GM12891 (cell line): ENCODE data around the gene CELF3. TPM values are rescaled to one million over a fixed set of nuclear protein-coding genes. Genes with fewer than 3 reads are reported as not detected.

ENCODE experiments used
- DNase-seq: peaks from one replicate; pipeline ENCODE4 v3.0.0; 2011; ENCODE audit warnings: low spot score; ENCODE audit not compliant: insufficient read length
- FAIRE-seq: peaks from 2 replicates; lab custom pipeline; 2011; peaks lifted over from hg19 to GRCh38; lab: Jason Lieb, UNC
- PAX5 ChIP-seq: IDR thresholded peaks from 2 replicates; pipeline ENCODE4 v1.6.1; 2011; ENCODE audit warnings: low read length, moderate library complexity, mild to moderate bottlenecking; ENCODE audit not compliant: insufficient read depth, severe bottlenecking
- POLR2A ChIP-seq: IDR thresholded peaks from 2 replicates; pipeline ENCODE4 v1.6.1; 2011; ENCODE audit warnings: low read depth, low read length, control low read depth
- POLR2AphosphoS5 ChIP-seq: IDR thresholded peaks from 2 replicates; pipeline ENCODE4 v1.6.1; 2011; ENCODE audit warnings: low read depth, low read length, control low read depth
- POU2F2 ChIP-seq: IDR thresholded peaks from 2 replicates; pipeline ENCODE4 v1.6.1; 2011; ENCODE audit warnings: low read depth, mild to moderate bottlenecking, control low read depth, low read length, moderate library complexity
- SPI1 ChIP-seq: IDR thresholded peaks from 2 replicates; pipeline ENCODE4 v1.6.1; 2011; ENCODE audit warnings: low read depth, low read length, control low read depth
- TAF1 ChIP-seq: IDR thresholded peaks from 2 replicates; pipeline ENCODE4 v1.6.1; 2011; ENCODE audit warnings: low read depth, low read length, control low read depth
- polyA plus RNA-seq: library from polyadenylated mRNA; unstranded; fragments of >200 nt; gene quantifications from one replicate; pipeline ENCODE4 v1.2.1, GENCODE V29; 2012; ENCODE audit warnings: low read depth, missing spikeins, inconsistent platforms; ENCODE audit not compliant: missing spikeins

The CELF3 gene
- polyA plus RNA-seq: not detected

GRCh38 chr1:151716771-151717631 lies at the start of gene CELF3:
CELF3 (minus strand) TSS chr1:151716803; CDS start chr1:151716020, 783 bp downstream.
- no peak for DNase-seq
- TF ChIP-seq SPI1 (no peak), PAX5 (no peak), TAF1 (no peak), POU2F2 (no peak), POLR2A (no peak), POLR2AphosphoS5 (no peak)
- FAIRE-seq: no peak

GRCh38 chr1:151763990-151764389 lies 47.4 kb upstream of the CELF3 start:
- FAIRE-seq (no peak), DNase-seq (no peak)
- TF ChIP-seq TAF1 (no peak), SPI1 (no peak), POU2F2 (no peak), POLR2A (no peak), POLR2AphosphoS5 (no peak), PAX5 (no peak)

- DNase-seq: peak; percentile 94
- FAIRE-seq: peak; percentile 89
Measured at GRCh38 chr1:151762941-151763921, 46.6 kb upstream of the CELF3 start, which contains the start of gene MRPL9. MRPL9 (minus strand) TSS chr1:151763496; CDS start chr1:151763479, 17 bp downstream.

GRCh38 chr1:151760597-151761385 lies 44.2 kb upstream of the CELF3 start:
- DNase-seq (no peak), FAIRE-seq (no peak)
- TF ChIP-seq TAF1: no peak
- TF ChIP-seq POLR2AphosphoS5: no peak
- TF ChIP-seq POLR2A: no peak
- no peak for TF ChIP-seq SPI1
- no peak for TF ChIP-seq PAX5
- TF ChIP-seq POU2F2: no peak

More at GRCh38 chr1:151762941-151763921, 46.6 kb upstream of the CELF3 start, which contains the start of gene MRPL9:
- peak; percentile 75 for TF ChIP-seq TAF1
- TF ChIP-seq SPI1: no peak
- TF ChIP-seq POU2F2: peak; percentile 29; the same call in 1 of the 2 replicates
- TF ChIP-seq POLR2AphosphoS5: peak; percentile 77
- peak; percentile 22 for TF ChIP-seq PAX5
- peak; percentile 78 for TF ChIP-seq POLR2A

GRCh38 chr1:151759241-151759640 lies 42.6 kb upstream of the CELF3 start:
- DNase-seq: no peak
- no peak for FAIRE-seq
- no peak for TF ChIP-seq POLR2A
- TF ChIP-seq POLR2AphosphoS5: no peak
- no peak for TF ChIP-seq PAX5

GRCh38 chr1:151756291-151756690 lies 39.7 kb upstream of the CELF3 start:
- FAIRE-seq: no peak

GRCh38 chr1:151741516-151741915 lies 24.9 kb upstream of the CELF3 start:
- TF ChIP-seq PAX5: no peak
- TF ChIP-seq POLR2A: no peak
- TF ChIP-seq TAF1: no peak
- TF ChIP-seq POU2F2: no peak
- TF ChIP-seq POLR2AphosphoS5: no peak
- TF ChIP-seq SPI1: no peak
- no peak for DNase-seq
- no peak for FAIRE-seq

More at GRCh38 chr1:151756291-151756690, 39.7 kb upstream of the CELF3 start:
- no peak for TF ChIP-seq POU2F2
- TF ChIP-seq TAF1: no peak
- no peak for TF ChIP-seq PAX5
- no peak for TF ChIP-seq POLR2AphosphoS5
- no peak for TF ChIP-seq SPI1
- TF ChIP-seq POLR2A: no peak
- no peak for DNase-seq

GRCh38 chr1:151739590-151740355 lies 23.2 kb upstream of the CELF3 start:
- no peak for TF ChIP-seq POU2F2
- TF ChIP-seq POLR2A: no peak
- no peak for TF ChIP-seq SPI1
- no peak for TF ChIP-seq POLR2AphosphoS5
- TF ChIP-seq PAX5: no peak
- FAIRE-seq (no peak), DNase-seq (no peak)
